GM06990 (cell line): ENCODE measurements around the gene FBN2.
"Not testable (repeated sequence)": the region's sequence is repeated elsewhere in the genome, so short reads cannot be mapped to it uniquely, and the experiment has no call there.

ENCODE experiments used
- DNase-seq: peaks from one replicate; pipeline ENCODE4 v3.0.0-alpha.2; 2011; ENCODE audit not compliant: insufficient read length; ENCODE audit errors: extremely low read depth
- H3K27me3 ChIP-seq: replicated peaks from 2 replicates; pipeline ENCODE4 v1.6.0; 2011; ENCODE audit warnings: low read length; ENCODE audit not compliant: control insufficient read depth, insufficient read depth
- H3K36me3 ChIP-seq: 2 replicates; pipeline ENCODE4 v1.5.1; 2011; ENCODE audit warnings: low read length; ENCODE audit not compliant: control insufficient read depth, insufficient read depth
- H3K4me3 ChIP-seq: replicated peaks from 2 replicates; pipeline ENCODE4 v1.5.1; 2011; ENCODE audit warnings: low read depth, mild to moderate bottlenecking, control low read depth, low read length
- CTCF ChIP-seq: IDR thresholded peaks from 2 replicates; pipeline ENCODE4 v1.5.1; 2011; ENCODE audit warnings: low read length, control low read depth, mild to moderate bottlenecking, inconsistent platforms; ENCODE audit not compliant: insufficient read depth, poor library complexity, severe bottlenecking

The FBN2 gene

GRCh38 chr5:128519827-128520226 is 18.2 kb downstream of the FBN2 start:
- Histone ChIP-seq H3K36me3 (no peaks in the 10 kb centered on the region), H3K27me3 (no peaks in the 10 kb centered on the region), H3K4me3 (no peak overlapping the region)
- no peak for TF ChIP-seq CTCF
- no peak for DNase-seq

GRCh38 chr5:128516978-128517377 is 21.1 kb downstream of the FBN2 start:
- no peaks in the 10 kb centered on the region for H3K27me3 ChIP-seq
- no peak for DNase-seq
- no peak for TF ChIP-seq CTCF
- H3K4me3 ChIP-seq: no peak overlapping the region
- no peaks in the 10 kb centered on the region for H3K36me3 ChIP-seq

- Histone ChIP-seq H3K4me3 (no peak overlapping the region), H3K36me3 (no peaks in the 10 kb centered on the region), H3K27me3 (no peaks in the 10 kb centered on the region)
- no peak for DNase-seq
- TF ChIP-seq CTCF: no peak
Observed at GRCh38 chr5:128513806-128514205, 24.2 kb downstream of the FBN2 start.

- Histone ChIP-seq H3K4me3 (no peak overlapping the region), H3K36me3 (no peaks in the 10 kb centered on the region), H3K27me3 (no peaks in the 10 kb centered on the region)
- TF ChIP-seq CTCF: no peak
- DNase-seq: no peak
Observed at GRCh38 chr5:128512894-128513293, 25.2 kb downstream of the FBN2 start.

- no peaks in the 10 kb centered on the region for H3K27me3 ChIP-seq
- TF ChIP-seq CTCF: no peak
Observed at GRCh38 chr5:128506643-128507042, 31.4 kb downstream of the FBN2 start.

GRCh38 chr5:128503727-128504126 is 34.3 kb downstream of the FBN2 start:
- not testable (repeated sequence) for H3K27me3 ChIP-seq, H3K36me3 ChIP-seq, DNase-seq, H3K4me3 ChIP-seq

More at GRCh38 chr5:128506643-128507042, 31.4 kb downstream of the FBN2 start:
- no peak overlapping the region for H3K4me3 ChIP-seq
- no peak for DNase-seq
- no peaks in the 10 kb centered on the region for H3K36me3 ChIP-seq
